Stimulated activated CD4-positive, alpha-beta T cell treated with anti-CD3 and anti-CD28 coated beads, Interleukin-12 subunit alpha, Interleukin-12 subunit beta, amount 100 ng/mL, for 48 hours (primary cell): Measurements from ENCODE around the gene FBXO38.
"Not testable (repeated sequence)": the region's sequence is repeated elsewhere in the genome, so short reads cannot be mapped to it uniquely, and the experiment has no call there.

ENCODE experiments used
- DNase-seq, 3 donors: peaks; one replicate each; pipeline ENCODE4 v3.0.0-alpha.2; 2020; ENCODE audit warnings: low read depth in 2 of 3, low spot score in 1 of 3

The FBXO38 gene

DNA sequence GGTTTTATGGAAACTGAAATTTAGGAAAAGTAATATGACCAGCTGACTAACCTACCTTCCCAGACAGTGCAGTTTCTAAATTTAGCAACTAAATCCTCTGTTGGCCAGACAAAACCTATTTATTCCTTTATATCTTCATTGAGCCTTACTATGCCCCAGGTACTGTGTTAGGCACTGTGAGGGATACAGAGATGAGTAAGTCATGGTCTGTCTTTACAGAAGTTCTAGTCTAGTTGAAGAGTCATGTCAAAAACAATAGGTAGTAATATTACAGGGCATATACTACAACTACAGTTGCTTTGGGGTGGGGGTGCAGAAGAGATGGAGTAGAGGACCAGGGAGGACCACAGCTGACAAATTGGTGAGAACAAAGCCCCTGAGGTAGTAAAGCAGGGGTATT is 42.8 kb downstream of the FBXO38 start:
- DNase-seq: no peak

DNA sequence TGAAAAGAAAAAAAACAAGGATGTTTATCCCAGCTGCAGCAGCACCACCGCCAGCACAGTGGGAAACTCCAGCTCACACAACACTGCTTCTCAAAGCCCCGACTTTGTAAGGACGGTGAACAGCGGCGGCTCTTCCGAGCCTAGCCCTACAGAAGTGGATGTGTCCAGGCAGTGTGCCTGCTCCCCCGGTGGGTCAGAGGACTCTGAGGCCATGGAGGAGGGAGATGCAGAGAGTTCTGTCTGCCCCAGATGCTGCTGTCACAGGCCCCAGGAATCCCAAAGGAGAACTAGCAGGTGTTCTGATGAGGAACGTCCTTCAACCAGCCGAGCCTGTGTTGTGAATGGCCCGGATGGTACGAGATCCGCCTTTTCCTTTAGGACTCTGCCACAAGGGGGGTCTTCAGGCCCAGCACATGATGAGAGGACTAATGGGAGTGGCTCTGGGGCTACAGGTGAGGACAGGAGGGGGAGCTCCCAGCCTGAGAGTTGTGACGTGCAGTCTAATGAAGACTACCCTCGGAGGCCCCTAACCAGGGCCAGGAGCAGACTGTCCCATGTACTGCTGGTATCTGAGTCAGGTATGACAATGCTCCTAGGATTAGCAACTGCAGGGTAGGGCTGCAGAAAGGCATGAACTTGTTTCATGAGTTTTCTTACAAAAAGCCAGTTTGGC is 43.7 kb downstream of the FBXO38 start:
- DNase-seq: no peak

DNA sequence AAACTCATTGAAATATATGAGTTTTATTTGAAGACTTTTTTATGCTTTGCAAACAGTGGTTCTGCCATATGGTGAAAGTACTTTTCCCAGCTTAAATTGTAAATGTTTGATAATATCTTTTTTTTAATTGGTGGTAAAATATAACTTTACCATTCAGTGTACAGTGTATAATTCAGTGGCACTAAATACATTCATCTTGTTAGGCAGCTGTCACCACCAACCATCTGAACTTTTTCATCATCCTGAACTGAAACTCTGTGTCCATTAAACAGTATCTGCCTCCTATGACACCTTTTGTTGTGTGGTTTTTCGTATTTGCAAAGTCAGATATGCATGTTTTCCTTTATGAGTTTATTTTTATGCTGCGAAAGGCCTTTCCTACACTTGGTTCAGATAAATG is 45.1 kb downstream of the FBXO38 start:
- DNase-seq: no peak

DNA sequence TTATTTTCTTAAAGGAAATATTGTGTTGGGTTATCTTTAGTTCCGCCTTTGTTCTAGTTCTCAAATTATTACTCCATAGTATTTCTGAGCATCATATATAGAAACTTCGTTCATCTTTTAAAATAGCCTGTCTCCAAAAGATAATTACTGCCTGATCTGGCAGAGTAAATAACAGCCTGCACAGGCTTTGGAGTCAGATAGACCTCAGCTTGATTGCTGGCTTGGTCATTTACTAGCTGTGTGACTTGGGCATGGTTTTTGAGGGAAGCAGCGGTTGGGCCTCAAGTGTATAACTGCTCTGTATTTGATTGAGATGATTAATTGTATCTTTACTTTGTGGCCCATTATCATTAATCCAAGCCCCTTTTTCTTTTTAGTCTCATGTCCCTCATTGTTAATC is 50.1 kb downstream of the FBXO38 start:
- DNase-seq: no peak

DNA sequence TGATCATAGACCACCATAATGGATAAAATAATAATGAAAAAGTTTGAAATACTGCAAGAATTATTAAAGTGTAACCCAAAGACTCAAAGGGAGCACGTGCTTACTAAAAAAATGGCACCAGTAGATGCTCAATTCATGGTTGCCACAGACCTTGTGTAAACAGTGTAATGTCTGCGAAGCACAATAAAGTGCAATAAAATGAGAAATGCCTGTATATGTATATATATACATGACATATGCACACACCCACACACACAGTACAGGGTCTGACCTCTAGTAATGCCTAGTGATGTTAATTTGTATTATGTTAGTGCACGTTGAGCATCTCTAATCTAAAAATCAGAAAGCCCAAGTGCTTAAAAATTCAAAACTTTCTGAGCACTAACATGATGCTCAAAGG is 52.3 kb downstream of the FBXO38 start:
- no peak for DNase-seq

DNA sequence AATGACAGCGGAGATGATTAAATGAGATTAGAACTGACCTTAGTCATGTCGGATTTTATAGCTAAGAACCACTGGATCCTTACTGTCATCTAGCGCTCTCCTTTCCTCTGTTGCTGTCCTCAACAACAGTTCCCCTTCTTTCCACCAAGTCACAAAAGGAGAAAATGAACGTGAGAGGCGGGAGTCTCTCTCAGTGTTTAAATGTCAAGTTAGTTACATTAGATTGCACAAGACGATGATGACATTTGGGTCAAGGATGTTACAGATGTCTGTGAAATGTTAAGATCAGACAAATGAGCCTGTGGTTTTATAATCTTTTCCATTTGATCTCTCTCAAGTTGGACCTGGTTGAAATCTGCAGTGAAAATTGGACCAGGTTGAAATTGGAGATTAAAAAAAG is 53.5 kb downstream of the FBXO38 start:
- no peak for DNase-seq

DNA sequence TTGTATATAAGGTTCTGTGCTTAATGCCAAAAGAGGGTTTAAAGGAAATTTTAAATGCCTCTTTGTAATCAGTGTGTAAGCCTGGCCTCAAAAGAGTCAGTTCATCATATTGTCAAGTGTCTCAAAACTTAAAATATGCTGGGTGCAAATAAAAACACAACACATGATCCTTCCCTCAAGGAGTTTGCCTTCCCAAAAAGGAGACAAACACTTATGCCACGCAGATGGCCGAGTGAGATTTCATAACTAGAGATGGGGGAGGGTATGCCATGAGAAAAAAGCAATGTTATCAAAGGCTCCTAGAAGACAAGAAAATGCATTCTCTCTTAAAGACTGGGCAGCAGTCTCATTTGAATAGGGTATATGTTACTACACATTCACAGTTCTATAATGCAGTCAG is 55.2 kb downstream of the FBXO38 start:
- no peak for DNase-seq

DNA sequence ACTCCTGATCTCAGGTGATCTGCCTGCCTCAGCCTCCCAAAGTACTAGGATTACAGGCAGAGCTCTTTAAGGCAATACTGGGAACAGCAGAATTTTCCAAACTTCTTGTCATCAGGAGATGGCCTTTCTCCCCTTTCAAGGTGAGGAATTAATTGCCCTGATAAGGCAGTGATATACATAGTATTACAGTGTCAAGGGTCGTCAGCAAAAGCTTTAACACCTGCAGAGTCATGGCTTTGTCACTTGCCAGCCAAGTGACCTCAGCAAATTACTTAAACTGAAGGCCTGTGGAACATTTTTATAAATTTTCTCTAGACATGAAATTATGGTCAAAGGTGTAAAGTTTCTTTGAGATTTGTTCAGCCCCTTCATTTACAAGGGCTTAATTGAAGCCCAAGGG is 59.5 kb downstream of the FBXO38 start:
- DNase-seq: no peak

DNA sequence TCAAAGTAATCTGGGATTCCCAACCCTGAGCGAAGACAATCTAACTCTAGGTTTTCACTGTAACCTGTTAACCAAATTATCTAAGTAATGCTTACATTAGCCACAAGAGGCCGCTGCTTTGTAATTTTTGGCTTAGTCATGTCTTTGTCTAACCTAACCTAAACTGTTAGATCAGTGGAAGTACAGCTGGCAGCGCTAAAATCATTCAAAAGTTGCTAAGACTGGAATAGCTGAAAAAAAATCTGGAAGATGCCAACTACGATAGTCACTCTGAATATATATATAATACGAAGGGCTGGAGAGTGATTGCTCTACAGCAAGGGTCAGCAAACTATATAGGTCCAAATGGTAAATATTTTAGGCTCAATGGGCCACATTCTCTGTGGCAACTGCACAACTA is 60.2 kb downstream of the FBXO38 start:
- DNase-seq: peak in 2 of 3 donors; percentile 12 to 65

DNA sequence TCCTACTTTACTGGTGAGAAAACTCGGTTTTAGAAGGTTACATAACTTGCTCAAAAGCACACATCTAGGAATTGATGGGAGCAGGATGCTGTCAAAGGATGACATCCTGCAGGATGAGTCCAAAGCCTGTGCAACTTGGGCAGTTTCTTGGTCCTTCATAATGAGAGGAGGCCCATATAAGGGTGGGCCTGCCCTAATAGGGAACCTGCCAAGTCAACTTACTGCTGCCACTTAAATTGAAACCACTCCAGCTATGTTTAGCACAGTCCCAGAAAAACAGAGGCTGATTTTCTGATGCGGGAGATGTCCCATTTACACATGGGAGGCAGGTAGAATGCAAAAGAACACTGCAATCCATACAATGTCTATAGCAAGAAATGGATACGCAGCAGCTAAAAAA is 61.8 kb downstream of the FBXO38 start:
- no peak for DNase-seq

DNA sequence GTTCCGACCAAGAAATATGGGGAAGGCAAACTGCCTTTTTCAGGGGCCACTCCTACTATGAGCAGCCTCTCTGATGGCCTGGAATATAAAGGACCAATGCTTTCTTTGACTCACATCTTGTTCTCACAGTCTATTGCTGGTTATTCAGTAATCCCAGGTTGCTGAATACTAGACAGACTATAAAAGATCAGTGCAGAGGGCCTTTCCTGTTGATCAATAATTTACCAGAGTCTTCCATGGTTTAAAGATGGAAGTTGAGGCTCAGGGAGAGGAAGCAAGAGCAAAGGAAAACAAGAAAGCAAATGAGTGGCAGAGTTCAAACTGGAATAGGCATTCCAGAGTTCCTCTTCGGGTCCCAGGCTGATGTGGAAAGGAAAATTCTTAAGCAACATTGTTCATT is 62.9 kb downstream of the FBXO38 start:
- DNase-seq: no peak

DNA sequence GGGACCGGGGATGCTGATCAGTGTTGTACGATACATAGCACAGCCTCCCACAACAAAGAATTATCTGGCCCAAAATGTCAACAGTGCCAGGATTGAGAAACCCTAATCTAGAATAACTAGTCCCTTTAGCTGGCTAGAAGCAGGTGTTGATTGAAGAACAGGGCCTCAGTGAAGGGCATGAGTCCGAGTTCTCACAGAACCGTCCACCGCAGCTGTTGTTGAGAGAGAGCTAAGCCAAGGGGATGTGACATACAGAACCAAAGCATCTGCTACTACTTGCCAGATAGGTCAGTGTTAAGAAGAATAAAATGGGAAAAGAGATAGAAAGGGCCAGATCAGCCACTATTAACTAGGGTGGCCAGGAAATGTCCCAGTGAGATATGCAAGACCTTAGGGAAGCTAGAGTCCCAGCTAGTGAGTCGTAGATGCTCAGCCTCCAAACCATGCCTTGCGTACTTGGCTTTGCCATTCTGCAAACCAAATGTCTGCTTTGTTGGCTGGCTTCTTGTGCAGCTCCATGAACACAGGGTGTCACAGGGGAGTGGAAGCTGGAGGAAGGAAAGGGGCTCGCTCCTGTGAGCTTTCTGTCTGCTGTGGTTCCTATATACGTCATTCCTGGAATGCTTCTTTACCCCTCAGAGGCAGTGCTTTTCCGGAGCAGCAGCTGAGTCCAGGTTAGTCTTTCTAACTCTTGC is 68.9 kb downstream of the FBXO38 start:
- DNase-seq: no peak

DNA sequence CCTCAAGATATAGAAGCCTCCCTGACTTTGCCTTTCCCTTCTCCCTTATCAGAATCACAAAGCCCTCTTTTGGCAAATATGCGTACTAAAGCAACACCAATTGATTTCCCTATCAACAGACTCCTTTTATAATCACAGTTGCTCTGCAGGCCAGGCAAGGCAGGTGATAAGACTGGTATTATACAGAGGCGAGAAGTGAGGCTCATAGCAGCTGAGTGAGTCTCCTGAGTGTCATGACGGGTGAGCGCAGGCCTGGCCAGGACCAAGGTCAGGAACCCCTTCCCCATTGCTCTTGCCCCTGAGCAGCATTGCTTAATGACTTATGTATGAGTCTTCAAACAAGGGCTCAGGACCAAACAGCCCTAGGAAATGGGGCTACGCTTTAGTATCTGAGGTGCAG is 70.8 kb downstream of the FBXO38 start:
- DNase-seq: no peak

DNA sequence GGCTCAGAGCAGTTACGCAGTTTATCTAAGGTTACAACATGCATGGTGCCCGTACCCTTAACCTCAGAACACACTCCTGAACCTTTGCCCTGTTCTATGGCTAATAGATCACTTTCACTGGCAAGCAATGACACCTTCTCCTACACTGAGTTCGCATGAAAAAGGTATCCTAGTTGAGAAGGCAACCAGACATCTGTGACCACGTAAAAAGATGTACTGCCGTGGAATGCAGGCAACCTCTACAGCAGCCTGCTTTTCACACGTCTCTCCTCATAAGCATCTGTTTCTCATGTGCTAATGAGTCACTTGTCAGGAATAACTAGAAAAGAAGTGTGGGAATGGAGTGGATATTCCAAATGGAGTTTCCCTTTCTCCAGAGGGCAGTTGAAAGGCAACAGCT is 71.4 kb downstream of the FBXO38 start:
- no peak for DNase-seq

DNA sequence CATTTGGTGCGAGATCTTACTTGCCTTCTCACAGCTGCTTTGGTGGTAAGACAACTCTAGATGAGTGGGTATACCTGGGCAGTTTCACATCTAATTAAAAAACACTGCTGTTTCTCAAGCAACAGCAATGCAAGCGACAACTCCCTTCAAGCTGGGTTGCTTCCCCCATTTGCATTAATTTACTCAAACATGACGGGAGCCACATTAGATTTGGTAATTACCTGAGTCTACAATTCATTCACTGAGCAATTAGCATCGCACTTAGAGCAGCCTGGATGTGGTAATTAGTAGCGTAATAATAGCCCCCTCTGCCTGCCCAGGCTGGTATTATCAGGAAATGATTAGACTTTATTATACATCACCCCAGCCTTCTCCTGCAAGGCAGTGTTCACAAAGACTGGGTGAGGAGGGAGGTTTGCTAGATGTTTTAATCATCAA is 73.4 kb downstream of the FBXO38 start:
- no peak for DNase-seq

DNA sequence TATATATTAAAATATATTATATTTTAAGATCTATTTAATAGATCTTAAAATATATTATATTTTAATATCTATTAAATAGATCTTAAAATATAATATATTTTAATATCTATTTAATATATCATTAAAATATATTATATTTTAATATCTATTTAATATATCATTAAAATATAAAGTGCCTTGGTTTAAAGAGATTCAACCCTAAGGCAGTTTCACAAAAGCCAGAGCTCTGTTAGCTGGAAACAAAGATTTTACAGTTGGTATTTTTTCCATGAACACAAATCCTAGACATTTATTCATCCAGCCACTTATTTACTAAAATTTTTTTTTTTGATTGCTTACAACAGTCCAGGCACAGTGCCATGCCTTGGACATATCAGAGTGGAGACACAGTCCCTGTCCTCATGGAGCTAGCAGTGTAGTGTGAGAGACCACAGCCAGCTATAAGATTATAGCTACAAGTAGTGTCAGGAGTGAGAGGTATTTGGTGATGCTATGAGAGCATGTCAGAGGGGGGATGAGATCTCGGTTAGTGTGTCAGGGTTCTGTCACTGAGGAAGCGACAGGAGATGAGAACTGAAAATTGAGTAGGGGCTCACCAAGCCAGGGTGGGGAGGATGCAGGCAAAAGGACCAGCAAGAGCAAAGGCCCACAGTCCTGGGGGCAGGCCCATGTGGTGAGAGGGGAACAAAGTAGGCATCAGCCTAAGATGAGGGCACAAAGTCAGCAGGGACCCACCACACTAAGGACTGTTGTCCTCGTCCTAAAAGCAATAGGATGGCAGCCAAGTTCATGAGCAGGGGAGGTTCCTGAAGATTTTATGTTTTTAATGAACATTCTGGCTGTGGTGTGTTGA is 74.5 kb downstream of the FBXO38 start:
- DNase-seq: no peak

DNA sequence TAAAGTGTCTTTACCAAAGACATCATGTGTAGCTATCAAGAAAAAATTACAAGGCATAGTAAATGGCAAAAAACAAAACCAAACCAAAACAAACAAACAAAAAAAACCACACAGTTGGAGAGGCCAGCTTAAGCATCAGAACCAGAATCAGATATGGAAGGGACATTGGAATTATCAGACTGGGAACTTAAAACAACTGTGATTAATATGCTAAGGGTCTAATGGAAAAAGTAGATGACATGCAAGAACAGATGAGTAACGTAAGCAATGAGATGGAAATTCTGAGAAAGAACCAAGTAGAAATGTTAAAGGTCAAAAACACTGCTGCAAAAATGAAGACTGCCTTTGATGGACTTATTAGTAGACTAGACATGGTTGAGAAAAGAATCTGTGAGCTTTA is 75.9 kb downstream of the FBXO38 start:
- DNase-seq: no peak

DNA sequence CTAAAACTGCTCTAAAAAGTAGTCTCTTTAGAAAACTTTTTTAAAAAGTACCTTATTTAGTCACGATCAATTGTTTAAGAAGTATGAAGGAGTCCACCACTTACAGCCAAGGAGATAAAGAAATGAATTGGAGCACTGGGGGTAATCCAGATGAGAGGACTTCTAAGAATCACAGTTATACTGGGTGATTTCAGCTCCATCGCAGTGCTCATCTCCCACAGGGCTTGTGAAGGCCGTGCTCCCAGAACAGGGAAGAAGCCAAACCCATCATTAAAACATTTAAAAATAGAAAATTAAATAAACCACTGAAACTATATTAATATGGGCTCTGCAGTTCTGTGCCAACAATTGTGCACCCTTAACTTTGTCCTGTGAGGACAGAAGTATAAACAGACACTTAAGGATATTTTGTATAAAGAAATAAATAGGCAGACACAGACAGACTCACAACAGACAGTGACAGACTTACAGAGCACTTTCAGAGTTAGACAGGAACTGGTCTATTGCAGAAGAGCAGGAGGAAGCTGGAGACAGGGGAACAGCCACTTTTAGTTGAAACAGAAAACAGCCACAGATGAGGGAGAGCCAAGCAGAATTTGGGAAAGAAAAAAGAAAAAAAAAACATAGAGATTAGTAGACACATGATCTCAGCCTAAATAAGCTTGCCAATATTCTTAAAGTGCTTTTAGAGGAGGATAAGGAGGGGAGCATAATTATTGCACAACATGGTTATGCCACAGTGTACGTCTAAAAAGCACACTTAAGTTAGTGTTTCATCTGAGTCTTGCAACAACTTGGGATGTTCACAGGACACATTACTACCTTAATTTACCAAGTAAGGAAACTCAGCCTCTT is 81.8 kb downstream of the FBXO38 start:
- DNase-seq: no peak

DNA sequence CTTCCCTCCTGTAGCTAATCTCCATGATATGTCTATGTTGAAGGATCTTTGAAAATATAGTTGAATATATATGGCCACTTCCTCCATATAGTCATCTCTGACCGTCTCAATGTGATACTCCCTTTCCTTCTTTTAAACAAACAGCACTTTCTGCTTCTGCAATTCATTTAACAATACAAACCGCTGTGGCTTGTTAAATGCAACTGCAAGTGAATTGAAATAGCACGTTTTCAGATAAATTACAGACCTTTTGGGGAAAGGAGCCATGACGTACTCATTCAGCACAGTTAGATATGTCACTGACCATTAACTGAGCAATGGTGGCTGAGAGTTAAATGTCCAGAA is 82.5 kb downstream of the FBXO38 start:
- no peak for DNase-seq

DNA sequence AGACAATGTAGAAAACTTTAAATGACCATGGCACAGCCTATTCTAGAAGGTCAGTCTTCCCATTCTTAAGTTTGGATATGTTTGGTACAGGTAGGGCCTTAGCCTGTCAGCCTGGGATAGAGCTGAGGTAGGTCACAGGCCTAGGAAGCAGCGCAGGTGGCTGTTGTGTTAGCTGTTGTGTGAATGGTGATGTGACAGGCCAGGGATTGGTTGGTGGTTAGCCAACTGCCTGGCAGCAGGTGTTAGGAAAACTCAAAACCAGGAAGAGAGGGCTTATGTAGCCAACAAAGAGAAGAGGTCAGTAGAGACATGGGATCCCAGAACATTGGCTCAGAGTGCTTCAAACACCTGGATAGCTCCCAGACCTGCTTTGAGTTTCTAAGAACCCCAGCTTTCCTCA is 84.2 kb downstream of the FBXO38 start:
- no peak for DNase-seq

DNA sequence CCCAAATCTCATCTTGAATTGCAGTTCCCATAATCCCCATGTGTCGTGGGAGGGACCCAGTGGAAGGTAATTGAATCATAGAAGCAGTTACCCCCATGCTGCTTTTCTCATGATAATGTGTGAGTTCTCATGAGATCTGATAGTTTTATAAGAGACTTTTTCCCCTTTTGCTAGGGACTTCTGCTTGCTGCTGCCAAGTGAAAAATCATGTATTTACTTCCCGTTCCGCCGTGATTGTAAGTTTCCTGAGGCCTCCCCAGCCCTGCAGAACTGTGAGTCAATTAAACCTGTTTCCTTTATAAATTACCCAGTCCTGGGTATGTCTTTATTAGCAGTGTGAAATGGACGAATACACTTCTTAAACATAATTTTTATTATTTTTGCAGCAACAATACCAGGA is 85.0 kb downstream of the FBXO38 start:
- not testable (repeated sequence) for DNase-seq
